Tibial artery (tissue), 4 donors: ENCODE data around the gene COG5.

ENCODE experiments used
- DNase-seq, 2 donors: peaks; one replicate each; pipeline ENCODE4 v3.0.0-alpha.2; 2019
- H3K27ac ChIP-seq, 2 donors: fragments of 200-600 bp; sonication (generic) in 1 of 2; 1 replicate in 1 of 2; 2 replicates in 1 of 2; pipeline ENCODE4 v1.5.1; 2018 to 2019; ENCODE audit warnings: mild to moderate bottlenecking in 1 of 2
- H3K27me3 ChIP-seq, 2 donors: fragments of 200-600 bp; sonication (generic) in 1 of 2; one replicate each; pipeline versions ENCODE4 v1.5.1 to v1.6.0; 2016 to 2019
- H3K36me3 ChIP-seq, 3 donors: fragments of 200-600 bp; sonication (generic) in 2 of 3; one replicate each; pipeline ENCODE4 v1.5.1; 2016 to 2019; ENCODE audit warnings: mild to moderate bottlenecking in 2 of 3
- H3K4me1 ChIP-seq, 4 donors: fragments of 200-600 bp; sonication (generic) in 2 of 4; 1 replicate in 3 of 4; 2 replicates in 1 of 4; pipeline ENCODE4 v1.5.1; 2016 to 2019
- H3K4me3 ChIP-seq, 2 donors: fragments of 200-600 bp; sonication (generic) in 1 of 2; 1 replicate in 1 of 2; 2 replicates in 1 of 2; pipeline ENCODE4 v1.5.1; 2018 to 2019; ENCODE audit warnings: mild to moderate bottlenecking in 2 of 2
- H3K9me3 ChIP-seq, 3 donors: fragments of 200-600 bp; sonication (generic) in 1 of 3; one replicate each; pipeline ENCODE4 v1.5.1; 2016 to 2019
- intact Hi-C: fragments of 100-400 bp; cut with DNase I; formaldehyde crosslinking; loops from one replicate; pipeline ENCODE4 v1.15.0; 2023; ENCODE audit warnings: low total_unique reads
- TF ChIP-seq, protein P1 (sequence below), 2 experiments: fragments of 200-600 bp in 1 of 2; fragments of 450-650 bp in 1 of 2; IDR thresholded peaks; one replicate each; pipeline ENCODE4 v1.5.1; 2017 to 2019; ENCODE audit warnings: antibody characterized with exemption in 2 of 2, mild to moderate bottlenecking in 1 of 2, moderate library complexity in 1 of 2

The COG5 gene

DNA sequence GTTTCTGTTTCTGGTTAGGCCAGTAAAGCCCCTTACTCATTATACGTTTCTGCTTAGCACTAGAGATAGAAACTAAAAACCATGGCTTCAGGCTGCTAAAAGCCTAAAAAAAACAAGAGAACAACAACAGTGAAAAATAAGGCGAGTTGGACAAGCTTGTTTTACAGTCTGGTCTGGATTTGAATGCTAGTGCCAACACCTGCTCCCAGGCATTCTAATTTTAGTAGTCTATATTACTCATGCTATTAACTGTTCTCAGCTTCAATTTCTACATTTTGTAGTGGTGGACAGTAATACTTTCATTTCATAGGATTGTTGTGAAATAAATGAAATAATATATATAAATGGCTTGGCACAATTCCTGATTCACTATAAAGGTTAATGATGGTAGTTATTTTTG, 286.4 kb downstream of the COG5 start:
- no peaks in the 10 kb centered on the region for H3K27me3 ChIP-seq
- DNase-seq: no peak
- H3K9me3 ChIP-seq: no peaks in the 10 kb centered on the region
- no peak overlapping the region for H3K4me3 ChIP-seq
- H3K4me1 ChIP-seq: peaks cover 0 to 7% (median 0%) of the 10 kb centered on the region in 4 donors
- intact Hi-C loops: no loop called here
- peaks cover 0 to 6% (median 1%) of the 10 kb centered on the region in 3 donors for H3K36me3 ChIP-seq
- TF ChIP-seq, protein P1, sequence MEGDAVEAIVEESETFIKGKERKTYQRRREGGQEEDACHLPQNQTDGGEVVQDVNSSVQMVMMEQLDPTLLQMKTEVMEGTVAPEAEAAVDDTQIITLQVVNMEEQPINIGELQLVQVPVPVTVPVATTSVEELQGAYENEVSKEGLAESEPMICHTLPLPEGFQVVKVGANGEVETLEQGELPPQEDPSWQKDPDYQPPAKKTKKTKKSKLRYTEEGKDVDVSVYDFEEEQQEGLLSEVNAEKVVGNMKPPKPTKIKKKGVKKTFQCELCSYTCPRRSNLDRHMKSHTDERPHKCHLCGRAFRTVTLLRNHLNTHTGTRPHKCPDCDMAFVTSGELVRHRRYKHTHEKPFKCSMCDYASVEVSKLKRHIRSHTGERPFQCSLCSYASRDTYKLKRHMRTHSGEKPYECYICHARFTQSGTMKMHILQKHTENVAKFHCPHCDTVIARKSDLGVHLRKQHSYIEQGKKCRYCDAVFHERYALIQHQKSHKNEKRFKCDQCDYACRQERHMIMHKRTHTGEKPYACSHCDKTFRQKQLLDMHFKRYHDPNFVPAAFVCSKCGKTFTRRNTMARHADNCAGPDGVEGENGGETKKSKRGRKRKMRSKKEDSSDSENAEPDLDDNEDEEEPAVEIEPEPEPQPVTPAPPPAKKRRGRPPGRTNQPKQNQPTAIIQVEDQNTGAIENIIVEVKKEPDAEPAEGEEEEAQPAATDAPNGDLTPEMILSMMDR (IDR thresholded peaks at IDR 0.05): no peak
- H3K27ac ChIP-seq: no peak overlapping the region

DNA sequence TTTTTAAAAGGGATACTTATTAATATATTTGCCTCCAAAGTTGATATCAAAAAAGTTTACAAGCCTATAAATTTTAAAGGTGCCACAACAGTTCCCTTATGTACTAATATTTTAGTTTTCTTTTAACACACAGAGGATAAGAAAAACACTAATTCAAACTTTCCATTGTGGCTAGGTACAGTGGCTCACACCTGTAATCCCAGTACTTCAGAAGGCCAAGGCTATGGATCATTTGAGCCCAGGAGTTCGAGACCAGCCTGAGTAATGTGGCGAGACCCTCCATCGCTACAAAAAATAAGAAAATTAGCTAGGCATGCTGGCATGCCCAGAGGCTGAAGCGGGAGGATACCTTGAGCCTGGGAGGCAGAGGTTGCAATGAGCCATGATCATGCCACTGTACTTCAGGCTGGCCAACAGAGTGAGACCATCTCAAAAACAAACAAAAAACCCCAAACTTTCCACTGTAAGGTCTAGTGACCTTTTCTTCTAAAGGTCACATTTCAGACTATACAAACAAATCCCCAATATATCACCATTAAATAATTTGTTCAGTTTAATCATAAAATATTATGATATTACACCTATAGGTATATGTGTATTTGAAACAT, 287.4 kb downstream of the COG5 start:
- Histone ChIP-seq H3K9me3 (no peaks in the 10 kb centered on the region), H3K4me3 (no peak overlapping the region), H3K27ac (no peak overlapping the region), H3K36me3 (peaks cover 0 to 5% (median 0%) of the 10 kb centered on the region in 3 donors), H3K4me1 (peaks cover 0 to 7% (median 0%) of the 10 kb centered on the region in 4 donors), H3K27me3 (no peaks in the 10 kb centered on the region)
- TF ChIP-seq, protein P1 (IDR thresholded peaks at IDR 0.05): no peak
- intact Hi-C loops: no loop called here
- no peak for DNase-seq

DNA sequence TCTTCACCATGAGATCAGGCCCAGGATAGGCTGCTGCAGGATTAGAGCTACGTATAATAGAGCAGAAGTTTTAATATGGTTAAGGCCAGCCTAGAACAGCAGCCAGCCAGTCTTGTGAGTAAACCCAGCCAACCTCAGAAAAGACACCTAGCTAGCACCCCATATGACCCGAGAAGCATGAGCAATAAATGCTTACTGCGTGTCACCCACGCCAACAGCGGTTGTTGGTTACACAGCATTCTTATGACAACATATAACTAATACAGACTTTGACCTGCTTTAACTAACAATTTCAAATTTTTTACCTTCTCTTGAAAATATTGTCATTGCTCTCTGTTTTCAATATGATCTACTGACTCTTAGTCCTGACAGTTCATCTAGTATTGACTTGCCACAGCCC, 289.2 kb downstream of the COG5 start:
- peaks cover 0 to 5% (median 0%) of the 10 kb centered on the region in 3 donors for H3K36me3 ChIP-seq
- TF ChIP-seq, protein P1 (IDR thresholded peaks at IDR 0.05): no peak
- no peak overlapping the region for H3K27ac ChIP-seq
- no peak for DNase-seq
- H3K4me3 ChIP-seq: no peak overlapping the region
- peaks cover 0 to 7% (median 0%) of the 10 kb centered on the region in 4 donors for H3K4me1 ChIP-seq
- no peaks in the 10 kb centered on the region for H3K27me3 ChIP-seq
- intact Hi-C loops: no loop called here
- H3K9me3 ChIP-seq: no peaks in the 10 kb centered on the region

DNA sequence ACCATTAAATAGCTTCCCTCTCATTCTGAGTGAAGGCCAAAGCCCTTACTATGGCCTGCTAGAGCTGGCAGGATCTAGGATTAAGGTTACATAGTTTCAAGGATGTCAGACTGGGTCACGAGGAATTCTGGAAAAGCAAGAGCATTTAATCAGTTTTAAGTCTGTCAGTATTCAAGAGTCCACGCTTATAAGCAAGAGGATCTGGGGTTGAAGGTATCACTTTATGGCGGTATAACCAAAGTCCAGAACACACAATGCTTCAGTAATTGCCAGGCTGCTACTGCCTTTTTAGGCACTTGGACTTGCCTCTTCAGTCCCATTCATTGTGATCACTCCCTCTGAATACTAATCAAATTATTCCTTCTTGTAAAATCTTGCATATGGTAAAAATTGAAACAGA, 293.9 kb downstream of the COG5 start:
- Histone ChIP-seq H3K27me3 (no peaks in the 10 kb centered on the region), H3K9me3 (no peaks in the 10 kb centered on the region), H3K4me1 (no peaks in the 10 kb centered on the region), H3K36me3 (peaks cover 0 to 5% (median 0%) of the 10 kb centered on the region in 3 donors), H3K27ac (no peak overlapping the region), H3K4me3 (no peak overlapping the region)
- DNase-seq: no peak
- intact Hi-C loops: no loop called here
- TF ChIP-seq, protein P1 (IDR thresholded peaks at IDR 0.05): no peak

DNA sequence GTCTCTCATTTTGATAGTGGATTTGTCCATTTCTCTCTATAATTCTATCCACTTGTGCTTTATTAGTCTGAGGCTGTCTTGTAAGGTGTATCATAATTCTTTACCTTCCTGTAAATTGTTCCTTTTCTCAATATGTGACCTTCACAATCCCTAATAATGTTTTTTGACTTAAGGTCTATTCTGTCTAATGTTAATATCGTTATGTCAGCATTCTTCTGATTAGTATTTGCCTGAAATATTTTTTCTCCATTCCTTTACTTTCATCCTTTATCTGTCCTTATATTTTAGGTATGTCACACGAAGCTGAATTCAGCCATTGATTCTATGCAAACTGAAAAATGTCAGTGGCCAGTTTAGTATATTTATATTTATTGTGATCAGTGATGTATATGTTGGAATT, 295.1 kb downstream of the COG5 start:
- no peaks in the 10 kb centered on the region for H3K9me3 ChIP-seq
- H3K4me1 ChIP-seq: no peaks in the 10 kb centered on the region
- intact Hi-C loops: no loop called here
- no peaks in the 10 kb centered on the region for H3K36me3 ChIP-seq
- H3K27ac ChIP-seq: no peak overlapping the region
- no peaks in the 10 kb centered on the region for H3K27me3 ChIP-seq
- TF ChIP-seq, protein P1 (IDR thresholded peaks at IDR 0.05): no peak
- no peak for DNase-seq
- no peak overlapping the region for H3K4me3 ChIP-seq

DNA sequence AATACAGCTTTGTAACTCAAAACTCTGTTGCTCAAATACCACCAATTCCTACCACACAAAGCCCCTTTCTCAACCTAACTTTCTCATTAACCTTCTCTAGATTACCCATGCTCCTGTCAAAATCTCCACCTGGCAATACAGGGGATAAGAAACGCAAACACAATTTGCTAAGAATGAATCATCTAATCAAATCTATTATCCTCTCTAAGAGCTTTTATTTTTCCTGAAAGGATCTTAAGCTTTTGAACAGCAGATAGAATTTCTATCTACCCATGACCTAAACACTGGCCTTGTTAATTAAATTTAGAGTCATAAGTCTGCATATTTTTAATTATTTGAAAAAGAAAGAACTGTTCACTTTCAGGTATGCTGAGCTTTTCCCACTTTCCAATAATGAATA, 296.6 kb downstream of the COG5 start:
- no peak for DNase-seq
- intact Hi-C loops: no loop called here
- Histone ChIP-seq H3K9me3 (no peaks in the 10 kb centered on the region), H3K27me3 (no peaks in the 10 kb centered on the region), H3K36me3 (no peaks in the 10 kb centered on the region), H3K27ac (no peak overlapping the region), H3K4me1 (no peaks in the 10 kb centered on the region), H3K4me3 (no peak overlapping the region)
- TF ChIP-seq, protein P1 (IDR thresholded peaks at IDR 0.05): no peak
